CD4-positive, CD25-positive, alpha-beta regulatory T cell (primary cell): ENCODE results near the gene MADD. TPM values are rescaled to one million over a fixed set of nuclear protein-coding genes. Genes with fewer than 3 reads are reported as not detected.
A peak's percentile ranks its signal among the peaks of the same experiment; 100 is the strongest.

ENCODE experiments used
- ATAC-seq, 2 donors: fragments of 150-1000 bp; cut with Tn5 transposase; one replicate each; pipeline ENCODE4 v1.10.0; 2021; ENCODE audit warnings: low read depth in 2 of 2, moderate number of reproducible peaks in 2 of 2, moderate library complexity in 1 of 2
- DNase-seq, 3 donors: peaks; one replicate each; pipeline versions ENCODE4 v3.0.0 to v3.0.0-alpha.2; 2012 to 2022; ENCODE audit warnings: mixed read lengths in 1 of 3
- H3K27ac ChIP-seq: one replicate; pipeline ENCODE4 v1.7.0; 2013; ENCODE audit warnings: mild to moderate bottlenecking, low read length; ENCODE audit not compliant: insufficient read depth, poor library complexity, severe bottlenecking
- H3K27me3 ChIP-seq: one replicate; pipeline ENCODE4 v1.7.0; 2013; ENCODE audit warnings: low read length; ENCODE audit not compliant: control insufficient read depth, insufficient read depth
- H3K36me3 ChIP-seq: one replicate; pipeline ENCODE4 v1.7.0; 2013; ENCODE audit warnings: mild to moderate bottlenecking, low read length, moderate library complexity; ENCODE audit not compliant: control insufficient read depth, insufficient read depth
- H3K4me1 ChIP-seq: 2 replicates; pipeline ENCODE4 v1.7.0; 2013; ENCODE audit warnings: mild to moderate bottlenecking, low read length; ENCODE audit not compliant: insufficient read depth, control insufficient read depth, poor library complexity, severe bottlenecking
- H3K4me3 ChIP-seq: one replicate; pipeline ENCODE4 v1.7.0; 2013; ENCODE audit warnings: low read depth, mild to moderate bottlenecking, low read length, moderate library complexity
- H3K9me3 ChIP-seq, 2 experiments: 1 replicate in 1 of 2; 2 replicates in 1 of 2; pipeline ENCODE4 v1.7.0; 2013; ENCODE audit warnings: low read length in 2 of 2, mild to moderate bottlenecking in 1 of 2, moderate library complexity in 1 of 2; ENCODE audit not compliant: control insufficient read depth in 2 of 2
- H3K27ac Mint-ChIP-seq, 3 donors: one replicate each; pipeline ENCODE4 v1.8.0; 2020 to 2022; ENCODE audit warnings: mild to moderate bottlenecking in 3 of 3, mixed read lengths in 3 of 3, moderate library complexity in 2 of 3
- H3K27me3 Mint-ChIP-seq: one replicate; pipeline ENCODE4 v1.8.0; 2022; ENCODE audit warnings: mild to moderate bottlenecking, mixed read lengths
- H3K36me3 Mint-ChIP-seq: one replicate; pipeline ENCODE4 v1.8.0; 2020; ENCODE audit warnings: mixed read lengths
- H3K4me1 Mint-ChIP-seq, 4 donors: one replicate each; pipeline ENCODE4 v1.8.0; 2020 to 2022; ENCODE audit warnings: mixed read lengths in 4 of 4, mild to moderate bottlenecking in 1 of 4
- H3K4me3 Mint-ChIP-seq, 4 donors: one replicate each; pipeline ENCODE4 v1.8.0; 2020 to 2022; ENCODE audit warnings: mild to moderate bottlenecking in 4 of 4, mixed read lengths in 4 of 4, moderate library complexity in 3 of 4
- H3K9me3 Mint-ChIP-seq, 7 donors: one replicate each; pipeline ENCODE4 v1.8.0; 2020 to 2022; ENCODE audit warnings: mixed read lengths in 7 of 7, mild to moderate bottlenecking in 3 of 7, moderate library complexity in 2 of 7
- polyA plus RNA-seq, 4 donors: library from polyadenylated mRNA; unstranded; fragments of 300-500 nt; fragmentation: Illumina TruSeq; gene quantifications; one replicate each; pipeline ENCODE4 v1.2.3, GENCODE V29; 2021
- total RNA-seq: library from RNA; stranded (reverse); gene quantifications from one replicate; pipeline ENCODE4 v1.2.3, GENCODE V29; 2022

Gene MADD
- total and polyA plus RNA-seq, 5 donors from 2014 or later, result 17.8 to 179 (median 25.5) TPM

DNA sequence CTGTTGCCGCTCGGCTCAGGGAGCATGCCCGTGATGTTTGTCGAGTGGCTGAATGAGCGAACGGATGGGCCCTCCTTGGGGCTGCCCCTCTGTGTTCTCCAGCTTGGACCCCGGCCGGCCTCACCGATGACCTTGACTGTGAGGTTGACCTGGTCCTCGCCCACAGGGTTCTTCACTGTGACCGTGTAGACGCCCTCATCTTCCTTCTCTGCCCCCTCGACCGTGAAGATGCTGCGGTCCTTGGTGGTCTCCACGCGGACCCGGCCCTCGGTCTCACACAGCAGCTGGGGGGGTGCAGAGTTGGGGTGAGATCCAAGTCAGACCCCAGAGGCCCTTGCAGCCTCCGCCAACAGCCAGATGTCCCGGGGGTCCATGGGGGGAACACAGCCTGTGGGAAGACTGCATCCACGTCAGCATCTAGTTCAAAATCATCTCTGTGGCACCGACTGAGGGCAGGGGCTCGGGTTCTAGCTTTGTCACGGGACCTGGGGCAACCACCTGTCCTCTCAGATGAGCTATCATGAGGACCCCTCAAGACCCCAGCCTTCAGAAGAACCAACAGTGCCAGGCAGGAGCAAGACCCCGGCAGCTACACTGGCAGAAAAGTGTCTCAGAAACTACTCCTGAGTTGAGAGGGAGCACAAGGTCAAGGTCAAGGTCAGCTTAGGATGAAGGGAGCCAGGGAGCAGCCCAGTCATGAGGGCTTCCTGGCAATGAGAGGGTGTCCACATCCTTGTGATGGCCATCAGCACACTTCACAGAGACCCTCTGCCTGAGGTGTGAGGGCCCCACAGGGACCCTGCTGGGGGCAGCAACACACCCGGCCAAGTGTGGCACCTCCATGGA is 68.7 kb downstream of the MADD start:
- Mint-ChIP-seq H3K36me3 (no peaks in the 10 kb centered on the region), H3K4me3 (no peak overlapping the region), H3K27ac (peak overlapping the region in 1 of 3 donors; percentile 20), H3K4me1 (peaks cover 0 to 2% (median 0%) of the 10 kb centered on the region in 4 donors), H3K27me3 (no peaks in the 10 kb centered on the region), H3K9me3 (no peaks in the 10 kb centered on the region)
- DNase-seq (no peak), ATAC-seq (no peak)
- no peak overlapping the region for H3K27ac ChIP-seq
- H3K27me3 ChIP-seq, result no peaks in the 10 kb centered on the region
- no peaks in the 10 kb centered on the region for H3K4me1 ChIP-seq
- no peaks in the 10 kb centered on the region for H3K9me3 ChIP-seq
- no peak overlapping the region for H3K4me3 ChIP-seq
- no peaks in the 10 kb centered on the region for H3K36me3 ChIP-seq

DNA sequence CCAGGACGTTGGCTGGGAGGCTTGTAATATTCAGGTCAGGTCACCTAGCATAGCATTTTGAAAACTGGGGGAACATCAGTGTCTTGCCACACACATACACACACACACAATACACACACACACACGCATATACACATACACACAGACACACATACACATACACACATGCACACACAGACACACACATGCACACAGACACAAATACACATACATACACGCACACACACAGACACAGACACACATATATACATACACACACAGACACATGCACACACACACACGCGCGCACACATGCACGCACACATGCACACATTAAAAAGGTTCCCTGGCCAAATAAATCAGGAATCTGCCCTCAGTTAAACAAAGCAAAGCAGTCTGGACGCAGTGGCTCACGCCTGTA is 70.1 kb downstream of the MADD start:
- Mint-ChIP-seq H3K27me3 (no peaks in the 10 kb centered on the region), H3K27ac (no peak overlapping the region), H3K4me1 (peaks cover 0 to 2% (median 0%) of the 10 kb centered on the region in 4 donors), H3K4me3 (no peak overlapping the region), H3K36me3 (no peaks in the 10 kb centered on the region), H3K9me3 (no peaks in the 10 kb centered on the region)
- no peak for DNase-seq
- no peak overlapping the region for H3K27ac ChIP-seq
- no peaks in the 10 kb centered on the region for H3K36me3 ChIP-seq
- no peaks in the 10 kb centered on the region for H3K27me3 ChIP-seq
- no peak for ATAC-seq
- no peak overlapping the region for H3K4me3 ChIP-seq
- H3K9me3 ChIP-seq, result no peaks in the 10 kb centered on the region
- H3K4me1 ChIP-seq, result no peaks in the 10 kb centered on the region

DNA sequence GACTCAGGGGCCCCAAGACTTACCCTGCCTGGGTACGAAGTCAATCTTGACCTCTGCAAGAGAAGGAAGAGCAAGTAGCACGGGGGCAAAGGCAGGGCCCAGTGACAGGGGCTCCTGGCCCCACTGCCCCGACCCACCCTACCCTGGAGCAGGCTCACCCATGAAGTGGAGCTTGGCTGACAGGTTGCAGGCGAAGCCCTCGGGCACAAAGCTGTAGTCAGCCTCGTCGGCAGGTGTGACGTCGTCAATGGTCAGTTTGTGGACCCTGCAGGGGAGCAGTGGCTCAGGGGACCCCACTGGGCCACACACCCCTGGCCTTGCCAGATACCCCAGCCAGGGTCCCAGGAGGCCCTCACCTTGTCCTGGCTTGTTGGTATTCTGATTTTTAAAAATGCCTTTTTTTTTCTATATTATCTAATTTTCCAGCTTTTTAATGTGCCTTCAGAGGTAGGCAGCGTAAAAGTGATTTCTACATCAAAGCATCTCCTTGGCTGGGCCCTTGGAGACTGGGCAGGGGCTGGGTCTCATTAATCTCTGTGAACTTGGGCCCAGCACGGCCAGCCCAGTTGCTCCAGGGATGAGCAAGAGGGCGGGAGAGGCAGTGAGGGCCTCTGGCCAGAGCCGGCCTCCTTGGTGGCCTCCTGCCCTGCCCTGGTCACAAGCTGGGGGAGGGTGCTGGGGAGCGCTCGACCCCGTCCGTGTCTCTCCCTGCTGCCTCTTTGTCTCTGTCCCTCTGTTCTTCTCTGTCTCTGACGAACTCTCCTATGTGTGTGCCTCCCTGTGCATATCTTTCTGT is 71.2 kb downstream of the MADD start:
- Mint-ChIP-seq H3K9me3 (no peaks in the 10 kb centered on the region), H3K27me3 (no peaks in the 10 kb centered on the region), H3K27ac (peak overlapping the region in 2 of 3 donors; percentile 52 to 62), H3K36me3 (no peaks in the 10 kb centered on the region), H3K4me1 (peaks cover 0 to 2% (median 0%) of the 10 kb centered on the region in 4 donors), H3K4me3 (no peak overlapping the region)
- ATAC-seq (no peak), DNase-seq (no peak)
- Histone ChIP-seq H3K9me3 (no peaks in the 10 kb centered on the region), H3K36me3 (no peaks in the 10 kb centered on the region), H3K27me3 (no peaks in the 10 kb centered on the region), H3K4me3 (no peak overlapping the region), H3K27ac (no peak overlapping the region), H3K4me1 (no peaks in the 10 kb centered on the region)

DNA sequence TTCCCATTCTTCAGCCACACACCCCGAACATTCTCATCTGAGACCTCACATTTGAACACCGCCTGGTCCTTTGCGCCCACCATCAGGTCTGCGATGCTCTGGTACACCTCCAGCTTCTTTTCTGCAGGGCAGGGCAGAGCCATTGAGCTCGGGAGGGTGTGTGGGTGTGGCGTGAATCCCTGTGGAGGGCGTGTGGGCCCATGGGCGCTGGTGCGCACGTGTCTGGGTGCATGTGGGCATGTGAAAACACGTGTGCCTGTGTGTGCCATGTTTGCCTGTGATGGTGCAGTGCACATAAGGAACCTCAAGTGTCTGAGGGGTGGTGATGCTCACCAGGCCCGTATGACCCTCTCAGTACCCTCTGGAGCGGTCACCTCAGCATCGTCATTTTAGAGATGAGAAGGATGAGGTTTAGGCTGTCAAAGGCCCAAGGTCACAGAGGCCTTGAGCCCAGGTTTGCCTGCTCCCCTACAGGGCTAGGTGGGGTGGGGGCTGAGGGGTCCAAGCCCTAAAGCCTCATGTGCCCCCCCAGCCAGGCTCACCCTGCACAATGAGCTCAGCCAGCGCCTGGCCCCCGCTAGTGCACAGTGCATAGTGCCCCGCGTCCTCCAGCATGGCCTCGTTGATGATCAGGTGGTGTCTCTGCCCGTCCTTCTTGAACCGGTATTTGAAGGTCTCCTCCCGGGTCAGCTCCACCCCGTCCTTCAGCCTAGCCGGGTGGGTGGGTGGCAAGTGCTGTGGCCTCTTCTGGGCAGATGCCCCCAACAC is 72.3 kb downstream of the MADD start:
- no peak for DNase-seq
- no peaks in the 10 kb centered on the region for H3K36me3 Mint-ChIP-seq

DNA sequence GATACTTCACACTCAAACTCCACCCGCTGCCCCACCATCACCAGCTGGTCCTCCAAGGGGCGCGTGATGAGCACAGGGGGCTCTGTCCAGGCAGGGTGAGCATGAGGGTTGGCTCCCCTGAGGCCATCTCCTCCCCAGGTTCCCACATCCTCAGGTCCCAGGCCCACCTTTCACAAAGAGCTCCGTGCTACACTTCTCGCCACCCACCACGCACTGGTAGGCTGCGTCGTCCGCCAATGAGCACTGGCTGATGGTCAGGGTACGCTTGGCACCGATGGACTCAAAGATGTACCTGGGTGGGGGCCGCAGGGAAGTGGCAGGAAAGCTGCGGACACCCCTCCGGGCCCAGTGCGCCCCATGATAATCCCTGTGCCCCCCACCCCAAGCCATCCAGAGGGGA is 72.9 kb downstream of the MADD start:
- DNase-seq (no peak), ATAC-seq (no peak)
- no peaks in the 10 kb centered on the region for H3K36me3 ChIP-seq
- H3K27me3 ChIP-seq, result no peaks in the 10 kb centered on the region
- no peak overlapping the region for H3K27ac ChIP-seq
- Mint-ChIP-seq H3K9me3 (no peaks in the 10 kb centered on the region), H3K4me1 (peaks cover 0 to 2% (median 0%) of the 10 kb centered on the region in 4 donors), H3K36me3 (no peaks in the 10 kb centered on the region), H3K4me3 (no peak overlapping the region), H3K27me3 (no peaks in the 10 kb centered on the region), H3K27ac (no peak overlapping the region)
- no peak overlapping the region for H3K4me3 ChIP-seq
- H3K9me3 ChIP-seq, result no peaks in the 10 kb centered on the region
- H3K4me1 ChIP-seq, result no peaks in the 10 kb centered on the region

More for the DNA sequence above, 72.3 kb downstream of the MADD start:
- H3K4me1 Mint-ChIP-seq, result peaks cover 0 to 2% (median 0%) of the 10 kb centered on the region in 4 donors
- H3K4me3 ChIP-seq, result no peak overlapping the region
- H3K36me3 ChIP-seq, result no peaks in the 10 kb centered on the region
- H3K4me1 ChIP-seq, result no peaks in the 10 kb centered on the region
- ATAC-seq, result no peak
- H3K9me3 Mint-ChIP-seq, result no peaks in the 10 kb centered on the region
- H3K9me3 ChIP-seq, result no peaks in the 10 kb centered on the region
- H3K27ac ChIP-seq, result no peak overlapping the region
- no peaks in the 10 kb centered on the region for H3K27me3 Mint-ChIP-seq
- no peak overlapping the region for H3K4me3 Mint-ChIP-seq
- peak overlapping the region in 1 of 3 donors; percentile 52 for H3K27ac Mint-ChIP-seq
- no peaks in the 10 kb centered on the region for H3K27me3 ChIP-seq

DNA sequence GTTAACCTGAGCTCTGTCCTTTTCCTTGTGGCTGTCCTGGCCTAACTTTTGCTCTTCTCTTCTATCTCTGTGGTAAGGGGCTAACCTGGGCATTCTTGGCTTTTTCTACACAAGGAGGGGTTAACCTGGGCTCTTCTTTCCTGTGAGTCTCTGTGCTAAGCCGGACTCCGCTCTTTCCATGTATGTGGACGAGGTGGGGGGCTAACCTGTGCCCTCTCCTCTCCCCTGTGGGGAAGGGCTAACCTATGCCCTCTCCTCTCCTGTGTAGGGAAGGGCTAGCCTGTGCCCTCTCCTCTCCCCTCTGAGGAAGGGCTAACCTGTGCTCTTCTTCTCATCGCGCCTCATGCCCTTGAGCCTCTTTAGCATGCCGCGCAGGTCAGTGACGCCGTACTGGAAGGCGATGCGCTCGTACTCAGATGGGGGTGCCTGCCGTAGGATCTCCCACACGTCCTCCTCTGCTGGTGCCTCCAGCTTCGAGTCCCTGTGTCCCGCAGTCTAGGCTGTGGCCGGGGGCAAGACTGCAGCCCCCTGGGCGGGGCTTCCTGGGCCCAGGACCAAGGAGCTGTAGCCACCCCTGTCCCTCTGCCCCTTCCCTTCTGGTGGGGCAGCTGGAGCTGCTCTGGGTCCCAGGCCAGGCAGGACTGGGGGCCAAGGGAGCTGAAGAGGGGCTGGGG is 76.1 kb downstream of the MADD start:
- Histone ChIP-seq H3K4me3 (no peak overlapping the region), H3K9me3 (no peaks in the 10 kb centered on the region), H3K27me3 (no peaks in the 10 kb centered on the region), H3K36me3 (no peaks in the 10 kb centered on the region), H3K27ac (no peak overlapping the region), H3K4me1 (no peaks in the 10 kb centered on the region)
- peak overlapping the region in 1 of 3 donors; percentile 15 for H3K27ac Mint-ChIP-seq
- H3K4me3 Mint-ChIP-seq, result no peak overlapping the region
- no peaks in the 10 kb centered on the region for H3K27me3 Mint-ChIP-seq
- H3K4me1 Mint-ChIP-seq, result peaks cover 0 to 2% (median 0%) of the 10 kb centered on the region in 4 donors
- ATAC-seq (no peak), DNase-seq (no peak)
- H3K9me3 Mint-ChIP-seq, result no peaks in the 10 kb centered on the region
- H3K36me3 Mint-ChIP-seq, result no peaks in the 10 kb centered on the region

DNA sequence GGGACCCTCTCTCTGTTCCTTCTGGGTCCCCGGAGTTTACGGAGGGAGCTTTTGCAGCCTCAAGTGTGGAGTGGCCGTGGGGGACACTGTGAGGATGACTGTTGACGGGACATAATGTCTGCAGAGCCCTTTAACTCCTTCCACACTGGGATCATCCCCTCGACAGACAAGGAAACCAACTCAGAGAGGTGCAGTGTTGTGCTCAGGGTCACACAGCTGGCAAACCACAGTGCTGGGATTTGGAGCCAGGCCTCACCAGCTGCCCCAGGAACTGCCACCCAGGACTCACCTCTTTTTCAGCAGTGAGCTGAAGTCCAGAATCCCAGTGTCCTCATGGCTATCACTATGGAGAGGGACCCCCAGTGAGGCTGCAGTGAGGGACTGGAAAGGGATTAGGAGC is 77.2 kb downstream of the MADD start:
- Mint-ChIP-seq H3K27me3 (no peaks in the 10 kb centered on the region), H3K9me3 (no peaks in the 10 kb centered on the region), H3K36me3 (no peaks in the 10 kb centered on the region), H3K27ac (no peak overlapping the region), H3K4me1 (no peaks in the 10 kb centered on the region), H3K4me3 (no peak overlapping the region)
- Histone ChIP-seq H3K4me3 (no peak overlapping the region), H3K4me1 (no peaks in the 10 kb centered on the region), H3K36me3 (no peaks in the 10 kb centered on the region), H3K9me3 (no peaks in the 10 kb centered on the region), H3K27ac (no peak overlapping the region), H3K27me3 (no peaks in the 10 kb centered on the region)
- ATAC-seq (no peak), DNase-seq (no peak)
